ENCODE measurements around the gene CD3E.
"Not testable (repeated sequence)": the region's sequence is repeated elsewhere in the genome, so short reads cannot be mapped to it uniquely, and the experiment has no call there.

CD3E gene

GRCh38 chr11:118291477-118292135 lies 12.9 kb upstream of the CD3E start:
- DNase-seq, result no peak

- no peak for DNase-seq
These were observed 10.5 kb upstream of the CD3E start for GRCh38 chr11:118294053-118294452.

GRCh38 chr11:118295199-118295598 lies 9.3 kb upstream of the CD3E start:
- no peak for DNase-seq

GRCh38 chr11:118295815-118296454 lies 8.6 kb upstream of the CD3E start:
- DNase-seq, result peak; percentile 47 to 61

- DNase-seq, result no peak
These were observed 2.8 kb upstream of the CD3E start for GRCh38 chr11:118301600-118302195.

GRCh38 chr11:118304227-118304567 lies 333 bp upstream of the CD3E start:
- peak; percentile 60 to 79 for DNase-seq

- DNase-seq, result no peak
These were observed 1.2 kb downstream of the CD3E start for GRCh38 chr11:118305726-118306125.

GRCh38 chr11:118306556-118306955 lies 2.0 kb downstream of the CD3E start:
- no peak for DNase-seq

GRCh38 chr11:118308995-118309528 lies 4.5 kb downstream of the CD3E start:
- DNase-seq, result not testable (repeated sequence)

GRCh38 chr11:118310271-118310670 lies 5.7 kb downstream of the CD3E start:
- DNase-seq, result no peak

GRCh38 chr11:118310781-118311485 lies 6.4 kb downstream of the CD3E start:
- no peak for DNase-seq

- DNase-seq, result no peak
These were observed 7.0 kb downstream of the CD3E start for GRCh38 chr11:118311518-118311917.

GRCh38 chr11:118312328-118312727 lies 7.8 kb downstream of the CD3E start:
- no peak for DNase-seq

GRCh38 chr11:118313242-118313641 lies 8.7 kb downstream of the CD3E start:
- no peak for DNase-seq

GRCh38 chr11:118314988-118315411 lies 10.5 kb downstream of the CD3E start:
- no peak for DNase-seq

GRCh38 chr11:118318124-118318523 lies 13.6 kb downstream of the CD3E start:
- no peak for DNase-seq

GRCh38 chr11:118318581-118319336 lies 14.2 kb downstream of the CD3E start:
- no peak for DNase-seq

- peak; percentile 88 to 91 for DNase-seq
These were observed 14.8 kb downstream of the CD3E start for GRCh38 chr11:118319337-118319707.

GRCh38 chr11:118320515-118320914 lies 16.0 kb downstream of the CD3E start:
- DNase-seq, result no peak

GRCh38 chr11:118321386-118322082 lies 17.0 kb downstream of the CD3E start:
- no peak for DNase-seq

GRCh38 chr11:118322721-118323120 lies 18.2 kb downstream of the CD3E start:
- no peak for DNase-seq

- DNase-seq, result no peak
These were observed 20.8 kb downstream of the CD3E start for GRCh38 chr11:118325283-118325682.

Data from Kasumi-1 (cell line).